Cardiac muscle cell (in vitro differentiated cells and primary cell): Measurements from ENCODE around the gene STRN3. TPM values are rescaled to one million over a fixed set of nuclear protein-coding genes. Genes with fewer than 3 reads are reported as not detected.
"Not testable (repeated sequence)": the region's sequence is repeated elsewhere in the genome, so short reads cannot be mapped to it uniquely, and the experiment has no call there.

Experiments
- DNase-seq, 2 donors: peaks; one replicate each; pipeline versions ENCODE4 v3.0.0 to v3.0.0-alpha.2; 2010 to 2017; ENCODE audit warnings: low read depth in 1 of 2, low spot score in 1 of 2
- H3K27ac ChIP-seq: fragments of 200-600 bp; sonication (generic); 2 replicates; pipeline ENCODE4 v1.5.1; 2016
- H3K27me3 ChIP-seq: fragments of 200-600 bp; sonication (generic); 2 replicates; pipeline ENCODE4 v1.6.0; 2016; ENCODE audit warnings: control low read depth
- H3K36me3 ChIP-seq: fragments of 200-600 bp; sonication (generic); 2 replicates; pipeline ENCODE4 v1.5.1; 2016; ENCODE audit warnings: control low read depth
- H3K4me1 ChIP-seq: fragments of 200-600 bp; sonication (generic); 2 replicates; pipeline ENCODE4 v1.8.1; 2017; ENCODE audit warnings: low read depth, mild to moderate bottlenecking, mixed run types
- H3K4me3 ChIP-seq: fragments of 200-600 bp; sonication (generic); 2 replicates; pipeline ENCODE4 v1.5.1; 2016; ENCODE audit warnings: mild to moderate bottlenecking
- H3K9me3 ChIP-seq: fragments of 200-600 bp; sonication (generic); 2 replicates; pipeline ENCODE4 v1.5.1; 2017; ENCODE audit warnings: low read depth, mild to moderate bottlenecking, control low read depth
- polyA plus RNA-seq: library from polyadenylated mRNA; unstranded; fragments of >200 nt; fragmentation: Nextera tagmentation; extraction: Ambion mirVana; gene quantifications from 2 replicates; pipeline ENCODE4 v1.2.1, GENCODE V29; 2016
- total RNA-seq: library from RNA; depleted of rRNA; stranded (reverse); fragments of >200 nt; gene quantifications from 2 replicates; pipeline ENCODE4 v1.2.3, GENCODE V29; 2016
- TF ChIP-seq, protein P1 (sequence below): IDR thresholded peaks from 2 replicates; pipeline ENCODE4 v1.5.1; 2012; ENCODE audit warnings: low read depth, mild to moderate bottlenecking, low read length

Gene STRN3
- total and polyA plus RNA-seq, 2 experiments from 2014 or later = 18.1 to 57.3 TPM

DNA sequence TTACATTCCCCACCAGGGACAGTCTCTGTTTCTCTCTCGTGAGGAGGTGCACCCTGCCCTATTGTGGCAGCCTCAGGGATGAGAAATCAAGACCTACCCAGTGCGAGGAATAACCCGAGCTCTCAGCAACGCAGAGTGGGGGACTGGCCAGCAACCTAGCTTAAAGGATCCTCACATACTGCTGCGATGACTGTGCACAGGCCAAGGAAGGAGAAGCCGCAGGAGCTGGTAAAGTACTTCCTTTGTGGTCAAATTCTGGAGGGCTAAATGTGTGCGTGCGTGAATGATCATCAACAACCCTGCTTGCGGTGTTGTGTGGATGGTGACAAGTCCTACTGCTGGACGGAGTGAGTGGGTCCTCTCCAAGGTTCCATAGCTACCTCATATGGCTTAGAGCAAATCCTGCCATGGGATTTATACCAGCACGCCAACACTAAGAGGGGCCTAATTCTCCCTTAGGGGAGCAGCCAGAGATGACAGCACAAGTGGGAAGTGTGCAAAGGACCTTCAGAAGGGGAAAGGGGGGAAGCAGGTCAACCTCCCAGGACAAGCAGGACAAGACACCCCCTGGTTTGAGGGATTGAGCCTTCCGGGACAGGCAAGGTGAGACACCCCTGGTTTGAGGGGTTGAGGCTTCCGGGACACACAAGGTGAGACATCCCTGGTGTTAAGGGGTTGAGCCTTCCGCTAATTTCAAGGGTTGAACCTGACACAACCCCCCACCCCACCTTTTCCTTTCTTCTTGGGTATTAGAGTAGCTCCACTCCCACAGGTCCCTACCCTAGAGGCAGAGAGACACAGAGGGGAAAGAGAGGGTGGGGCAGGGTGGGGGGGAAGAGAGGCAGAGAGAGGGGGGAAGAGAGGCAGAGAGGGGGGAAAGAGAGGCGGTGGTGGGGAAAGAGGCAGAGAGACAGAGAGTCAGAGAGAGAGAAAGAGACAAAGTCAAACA is 59.5 kb downstream of the STRN3 start:
- TF ChIP-seq, protein P1, sequence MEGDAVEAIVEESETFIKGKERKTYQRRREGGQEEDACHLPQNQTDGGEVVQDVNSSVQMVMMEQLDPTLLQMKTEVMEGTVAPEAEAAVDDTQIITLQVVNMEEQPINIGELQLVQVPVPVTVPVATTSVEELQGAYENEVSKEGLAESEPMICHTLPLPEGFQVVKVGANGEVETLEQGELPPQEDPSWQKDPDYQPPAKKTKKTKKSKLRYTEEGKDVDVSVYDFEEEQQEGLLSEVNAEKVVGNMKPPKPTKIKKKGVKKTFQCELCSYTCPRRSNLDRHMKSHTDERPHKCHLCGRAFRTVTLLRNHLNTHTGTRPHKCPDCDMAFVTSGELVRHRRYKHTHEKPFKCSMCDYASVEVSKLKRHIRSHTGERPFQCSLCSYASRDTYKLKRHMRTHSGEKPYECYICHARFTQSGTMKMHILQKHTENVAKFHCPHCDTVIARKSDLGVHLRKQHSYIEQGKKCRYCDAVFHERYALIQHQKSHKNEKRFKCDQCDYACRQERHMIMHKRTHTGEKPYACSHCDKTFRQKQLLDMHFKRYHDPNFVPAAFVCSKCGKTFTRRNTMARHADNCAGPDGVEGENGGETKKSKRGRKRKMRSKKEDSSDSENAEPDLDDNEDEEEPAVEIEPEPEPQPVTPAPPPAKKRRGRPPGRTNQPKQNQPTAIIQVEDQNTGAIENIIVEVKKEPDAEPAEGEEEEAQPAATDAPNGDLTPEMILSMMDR = no peak
- no peaks in the 10 kb centered on the region for H3K9me3 ChIP-seq
- H3K27ac ChIP-seq = no peak overlapping the region
- no peaks in the 10 kb centered on the region for H3K27me3 ChIP-seq
- H3K4me3 ChIP-seq = no peak overlapping the region
- H3K4me1 ChIP-seq = no peaks in the 10 kb centered on the region
- H3K36me3 ChIP-seq = no peaks in the 10 kb centered on the region
- no peak for DNase-seq

DNA sequence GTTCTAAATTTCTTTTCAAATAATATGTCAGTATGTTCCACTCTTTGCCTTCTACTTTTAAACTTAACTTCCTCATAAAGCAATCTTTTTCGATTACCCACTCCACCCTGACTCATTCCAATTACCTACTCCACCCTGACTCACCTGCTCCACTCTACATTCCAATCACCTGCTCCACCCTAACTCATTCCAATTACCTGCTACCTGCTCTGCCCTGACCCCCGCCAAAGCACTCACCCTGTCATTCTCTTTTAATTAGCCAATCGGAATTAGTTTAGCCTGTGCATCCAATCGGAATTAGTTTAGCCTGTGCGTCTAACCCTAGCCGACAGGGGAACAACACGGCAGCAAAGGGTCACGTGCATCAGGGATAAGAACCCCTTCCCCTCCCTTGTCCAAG is 60.3 kb downstream of the STRN3 start:
- H3K4me3 ChIP-seq, H3K36me3 ChIP-seq, DNase-seq, H3K9me3 ChIP-seq, H3K27me3 ChIP-seq, H3K4me1 ChIP-seq, H3K27ac ChIP-seq: not testable (repeated sequence)

DNA sequence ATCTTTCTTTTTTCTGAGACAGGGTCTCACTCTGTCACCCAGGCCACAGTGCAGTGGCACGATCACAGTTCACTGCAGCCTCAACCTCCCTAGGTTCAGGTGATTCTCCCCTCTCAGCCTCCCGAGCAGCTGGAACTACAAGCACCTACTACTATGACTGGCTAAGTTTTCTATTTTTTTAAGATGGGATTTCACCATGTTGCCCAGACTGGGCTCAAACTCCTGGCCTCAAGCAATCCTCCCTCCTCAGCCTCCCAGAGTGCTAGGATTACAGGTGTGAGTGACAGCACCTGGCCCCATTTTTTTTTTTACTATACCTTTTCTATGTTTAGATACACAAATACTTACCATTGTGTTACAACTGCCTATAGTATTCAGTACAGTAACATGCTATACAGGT is 63.6 kb downstream of the STRN3 start:
- not testable (repeated sequence) for H3K27ac ChIP-seq, H3K4me3 ChIP-seq, H3K36me3 ChIP-seq, H3K27me3 ChIP-seq, H3K9me3 ChIP-seq, H3K4me1 ChIP-seq, DNase-seq

DNA sequence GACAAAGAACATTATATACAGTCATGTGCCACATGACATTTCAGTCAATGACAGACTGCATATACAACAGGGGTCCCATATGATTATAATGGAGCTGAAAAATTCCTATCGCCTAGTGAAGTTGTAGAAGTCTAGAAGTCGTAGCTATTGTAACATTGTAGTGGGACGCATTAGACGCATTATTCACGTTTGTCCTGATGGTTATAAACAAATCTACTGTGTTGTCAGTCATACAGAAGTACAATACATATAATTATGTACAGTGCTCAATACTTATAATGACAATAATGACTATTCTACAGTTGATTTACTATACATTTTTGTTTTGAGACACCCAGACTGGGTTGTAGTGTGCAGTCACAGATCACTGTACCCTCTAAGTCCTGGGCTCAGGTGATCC is 64.8 kb downstream of the STRN3 start:
- H3K4me3 ChIP-seq = no peak overlapping the region
- no peak overlapping the region for H3K27ac ChIP-seq
- DNase-seq = no peak
- H3K9me3 ChIP-seq = no peaks in the 10 kb centered on the region
- H3K27me3 ChIP-seq = no peaks in the 10 kb centered on the region
- H3K4me1 ChIP-seq = no peaks in the 10 kb centered on the region
- TF ChIP-seq, protein P1 = no peak
- no peaks in the 10 kb centered on the region for H3K36me3 ChIP-seq

DNA sequence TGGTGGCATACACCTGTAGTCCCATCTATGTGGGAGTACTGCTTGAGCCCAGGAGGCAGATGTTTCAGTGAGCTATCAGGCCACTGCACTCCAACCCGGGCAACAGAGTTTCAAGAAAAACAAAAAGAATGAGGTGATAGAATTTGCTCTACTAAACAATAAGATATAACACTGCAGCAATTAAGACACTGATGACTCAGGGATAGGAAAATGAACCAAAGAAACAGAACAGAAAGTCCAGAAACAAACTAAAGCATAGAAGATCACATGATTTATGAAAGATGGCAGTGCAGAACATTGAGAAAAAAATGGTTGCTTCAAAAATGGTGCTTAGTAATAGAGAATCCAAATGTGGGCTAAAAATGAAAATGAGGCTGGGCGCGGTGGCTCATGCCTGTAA is 66.0 kb downstream of the STRN3 start:
- H3K9me3 ChIP-seq = no peaks in the 10 kb centered on the region
- no peak overlapping the region for H3K4me3 ChIP-seq
- H3K27ac ChIP-seq = no peak overlapping the region
- no peak for DNase-seq
- no peaks in the 10 kb centered on the region for H3K27me3 ChIP-seq
- H3K36me3 ChIP-seq = peaks cover 7% of the 10 kb centered on the region
- TF ChIP-seq, protein P1 = no peak
- no peaks in the 10 kb centered on the region for H3K4me1 ChIP-seq

DNA sequence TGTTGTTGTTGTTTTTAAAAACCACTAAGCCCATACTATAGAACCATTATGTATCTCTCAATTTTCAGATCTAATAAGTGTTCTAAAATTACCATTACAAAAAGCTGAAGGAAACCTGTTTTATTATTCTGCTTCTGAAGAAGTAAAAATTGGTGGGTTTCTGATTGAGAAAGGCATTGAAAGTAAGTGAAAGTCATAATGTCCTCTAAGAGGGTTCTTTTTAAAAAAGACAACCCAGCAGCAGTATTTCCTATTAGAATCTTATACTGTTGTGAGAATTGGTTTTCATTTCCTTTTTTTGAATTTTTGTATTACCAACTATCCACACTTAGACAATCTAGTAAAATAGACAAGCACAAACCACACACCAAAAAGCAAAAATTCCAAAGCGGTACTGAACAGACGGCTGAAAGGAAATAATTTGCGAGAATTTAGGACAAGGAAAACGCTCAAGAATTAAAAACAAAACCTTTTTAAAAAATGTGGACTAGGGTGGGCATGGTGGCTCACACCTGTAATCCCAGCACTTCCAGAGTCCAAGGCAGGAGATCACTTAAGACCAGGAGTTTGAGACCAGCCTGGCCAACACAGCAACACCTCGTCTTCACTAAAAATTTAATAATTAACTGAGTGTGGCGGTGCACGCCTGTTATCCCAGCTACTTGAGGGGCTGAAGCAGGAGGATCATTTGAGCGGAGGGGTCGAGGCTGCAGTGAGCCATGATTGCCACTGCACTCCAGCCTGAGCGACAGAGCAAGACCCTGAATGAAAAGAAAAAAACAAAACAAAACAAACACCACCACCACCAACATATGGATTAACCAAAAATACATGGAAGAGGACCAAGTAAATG is 67.4 kb downstream of the STRN3 start:
- Histone ChIP-seq H3K27ac (peak overlapping the region; percentile 28), H3K27me3 (no peaks in the 10 kb centered on the region), H3K9me3 (no peaks in the 10 kb centered on the region), H3K36me3 (peaks cover 15% of the 10 kb centered on the region), H3K4me1 (no peaks in the 10 kb centered on the region), H3K4me3 (no peak overlapping the region)
- TF ChIP-seq, protein P1 = no peak
- DNase-seq = no peak
